OCI-LY3 (cell line): ENCODE results near the gene RPS6KA5.

Source experiments
- EZH2phosphoT487 ChIP-seq: fragments of 200-600 bp; shearing (Covaris generic); IDR thresholded peaks from 2 replicates; pipeline ENCODE4 v1.6.1; 2018; ENCODE audit warnings: antibody characterized with exemption, mixed run types, low read depth
- TF ChIP-seq, protein P1 (sequence below): fragments of 200-600, 300-600 bp; sonication (generic); IDR thresholded peaks from 2 replicates; pipeline ENCODE4 v1.5.1; 2014; ENCODE audit warnings: antibody characterized with exemption, low read length, low read depth

DNA sequence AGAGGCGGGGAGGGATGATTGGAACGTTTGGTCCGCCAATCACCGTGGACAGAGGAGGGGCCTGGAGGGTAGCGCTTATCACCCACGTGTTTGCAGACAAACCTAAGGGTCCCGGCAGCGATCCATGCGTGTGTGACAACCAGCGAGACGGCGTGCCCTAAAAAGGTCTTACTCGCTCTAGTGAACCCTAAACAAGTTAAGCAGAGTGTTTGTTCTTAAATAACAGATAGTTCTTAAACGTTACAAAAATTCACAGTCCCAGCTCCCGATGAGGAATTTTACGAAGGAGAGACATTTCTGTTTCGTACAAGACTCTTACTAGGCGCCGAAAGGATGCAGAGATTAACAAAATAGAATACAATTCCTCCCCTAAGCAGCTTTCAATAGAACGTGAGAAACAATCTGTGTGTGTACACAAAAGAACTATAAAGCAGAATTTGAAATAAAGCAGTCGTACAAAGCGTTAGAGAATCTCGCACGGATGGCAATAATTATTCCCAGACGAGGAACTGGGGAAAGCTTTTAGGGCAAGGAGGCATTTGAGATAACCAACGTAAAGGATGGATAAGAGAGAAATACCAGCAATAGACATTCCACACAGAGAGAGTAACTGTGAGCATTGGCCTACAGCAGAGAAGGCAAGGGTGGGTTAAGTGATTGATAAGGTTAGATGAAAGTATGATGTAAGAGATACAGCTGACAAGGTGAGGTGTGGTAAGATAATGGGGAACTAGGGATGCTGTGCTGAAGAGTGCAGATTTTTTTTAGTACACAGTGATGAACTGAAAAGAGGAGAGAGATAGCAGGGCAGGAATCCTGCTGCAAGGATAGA, 831 bp upstream of the RPS6KA5 start:
- TF ChIP-seq, protein P1, sequence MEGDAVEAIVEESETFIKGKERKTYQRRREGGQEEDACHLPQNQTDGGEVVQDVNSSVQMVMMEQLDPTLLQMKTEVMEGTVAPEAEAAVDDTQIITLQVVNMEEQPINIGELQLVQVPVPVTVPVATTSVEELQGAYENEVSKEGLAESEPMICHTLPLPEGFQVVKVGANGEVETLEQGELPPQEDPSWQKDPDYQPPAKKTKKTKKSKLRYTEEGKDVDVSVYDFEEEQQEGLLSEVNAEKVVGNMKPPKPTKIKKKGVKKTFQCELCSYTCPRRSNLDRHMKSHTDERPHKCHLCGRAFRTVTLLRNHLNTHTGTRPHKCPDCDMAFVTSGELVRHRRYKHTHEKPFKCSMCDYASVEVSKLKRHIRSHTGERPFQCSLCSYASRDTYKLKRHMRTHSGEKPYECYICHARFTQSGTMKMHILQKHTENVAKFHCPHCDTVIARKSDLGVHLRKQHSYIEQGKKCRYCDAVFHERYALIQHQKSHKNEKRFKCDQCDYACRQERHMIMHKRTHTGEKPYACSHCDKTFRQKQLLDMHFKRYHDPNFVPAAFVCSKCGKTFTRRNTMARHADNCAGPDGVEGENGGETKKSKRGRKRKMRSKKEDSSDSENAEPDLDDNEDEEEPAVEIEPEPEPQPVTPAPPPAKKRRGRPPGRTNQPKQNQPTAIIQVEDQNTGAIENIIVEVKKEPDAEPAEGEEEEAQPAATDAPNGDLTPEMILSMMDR = no peak
- no peak for TF ChIP-seq EZH2phosphoT487
